ENCODE results near the gene ATXN7L1. TPM values are rescaled to one million over a fixed set of nuclear protein-coding genes. Genes with fewer than 3 reads are reported as not detected.
"Not testable (repeated sequence)": the region's sequence is repeated elsewhere in the genome, so short reads cannot be mapped to it uniquely, and the experiment has no call there.

Gene ATXN7L1
- total RNA-seq, 2 experiments from 2014 or later: 15.2 to 17.0 TPM

DNA sequence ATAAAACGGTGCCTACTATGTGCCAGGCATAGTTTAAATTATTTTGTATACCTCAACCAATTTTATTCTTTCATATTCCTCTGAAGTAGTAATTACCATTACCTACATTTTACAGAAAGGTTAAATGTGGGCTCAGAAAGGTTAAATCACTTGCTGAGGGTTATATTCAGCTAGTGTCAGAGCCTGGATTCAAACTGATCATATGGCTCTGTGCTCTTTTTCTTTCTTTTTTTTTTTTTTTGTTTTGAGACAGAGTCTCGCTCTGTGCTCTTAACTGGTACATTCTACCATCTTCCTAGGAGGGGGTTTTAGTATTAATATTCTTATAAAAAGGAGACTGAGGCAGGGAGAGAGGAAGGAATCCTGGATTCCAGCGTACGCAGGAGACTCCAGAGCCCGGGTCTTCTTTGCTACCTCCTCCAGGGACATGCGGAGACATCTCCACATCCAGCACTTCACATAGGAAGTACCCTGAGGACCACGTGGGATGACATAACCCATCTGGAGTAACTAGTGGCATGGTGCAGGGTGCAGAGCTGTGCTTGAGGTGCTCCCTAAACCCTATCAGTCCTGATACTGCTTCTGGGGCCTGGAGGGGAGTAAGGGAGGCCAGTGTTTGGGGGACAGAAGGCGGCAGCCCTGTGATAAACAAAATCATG, 29.6 kb upstream of the ATXN7L1 start:
- POLR2A ChIA-PET: no interaction called here
- H3K36me3 Mint-ChIP-seq: no peaks in the 10 kb centered on the region
- H3K9me3 Mint-ChIP-seq: peaks cover 2% of the 10 kb centered on the region
- DNase-seq: no peak
- H3K4me3 Mint-ChIP-seq: no peak overlapping the region
- H3K27me3 Mint-ChIP-seq: peaks cover 7% of the 10 kb centered on the region
- H3K4me1 Mint-ChIP-seq: peaks cover 6% of the 10 kb centered on the region
- H3K27ac Mint-ChIP-seq: no peak overlapping the region
- ATAC-seq (ENCODE audit: low read depth): no peak

DNA sequence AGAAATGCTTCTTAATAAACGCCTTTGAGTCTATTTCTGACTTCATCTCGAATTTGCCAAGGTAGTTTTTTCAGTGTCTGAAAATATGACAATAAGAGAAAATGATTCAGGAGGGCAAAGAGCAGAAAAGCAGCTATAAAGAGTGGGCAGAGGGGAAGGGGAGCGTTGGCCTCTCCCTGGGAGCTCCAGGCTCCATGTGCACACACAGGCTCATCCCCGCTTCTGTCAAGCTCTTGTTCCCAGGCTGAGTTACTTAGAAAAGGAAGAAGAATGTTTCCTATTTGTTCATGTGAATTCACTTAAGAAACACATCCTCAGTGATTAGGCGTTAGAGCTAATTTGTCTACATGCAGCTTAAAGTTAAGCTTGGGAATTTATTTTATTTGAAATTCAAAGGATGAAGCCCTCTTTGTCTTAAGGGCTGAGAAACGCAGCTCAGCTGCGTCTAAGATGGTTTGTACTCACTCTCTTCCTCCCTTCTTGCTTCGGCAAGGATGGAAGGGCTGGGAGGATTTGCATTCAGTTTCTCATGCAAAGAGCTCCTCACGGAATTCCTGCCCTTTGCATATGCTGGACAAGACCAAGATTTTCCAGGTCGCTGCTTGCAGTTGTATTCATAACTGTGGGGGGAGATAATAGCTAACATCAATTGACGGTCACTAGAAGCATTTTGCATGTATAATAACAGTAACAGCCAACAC, 29.0 kb upstream of the ATXN7L1 start:
- H3K36me3 Mint-ChIP-seq: no peaks in the 10 kb centered on the region

DNA sequence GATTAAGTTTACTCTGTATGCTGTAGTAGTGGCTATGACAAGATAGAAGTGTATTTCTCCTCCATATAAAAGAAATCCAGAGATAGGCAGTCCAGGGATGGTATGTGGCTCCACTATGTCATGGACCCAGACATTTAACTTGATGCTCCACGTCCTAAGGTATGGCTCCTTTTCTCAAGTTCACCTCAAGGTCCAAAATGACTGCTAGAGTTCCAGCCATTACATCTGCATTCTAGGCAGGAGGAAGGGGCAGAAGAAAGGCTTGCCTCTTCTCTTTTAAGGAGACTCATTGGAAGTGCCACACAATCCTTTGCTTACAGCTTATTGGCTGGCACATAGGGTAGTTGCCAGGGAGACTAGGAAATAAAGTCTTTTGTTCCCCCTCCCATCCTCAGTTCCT, 27.7 kb upstream of the ATXN7L1 start:
- Mint-ChIP-seq H3K36me3 (no peaks in the 10 kb centered on the region), H3K9me3 (no peaks in the 10 kb centered on the region), H3K4me1 (no peaks in the 10 kb centered on the region), H3K27me3 (peaks cover 7% of the 10 kb centered on the region), H3K4me3 (no peak overlapping the region), H3K27ac (no peak overlapping the region)
- ATAC-seq (ENCODE audit: low read depth): no peak
- DNase-seq: no peak
- POLR2A ChIA-PET: no interaction called here

More for the DNA sequence above, 29.0 kb upstream of the ATXN7L1 start:
- Mint-ChIP-seq H3K9me3 (no peaks in the 10 kb centered on the region), H3K4me3 (no peak overlapping the region), H3K27me3 (peaks cover 7% of the 10 kb centered on the region), H3K4me1 (peaks cover 6% of the 10 kb centered on the region), H3K27ac (no peak overlapping the region)
- POLR2A ChIA-PET: no interaction called here
- DNase-seq: no peak
- ATAC-seq (ENCODE audit: low read depth): no peak

DNA sequence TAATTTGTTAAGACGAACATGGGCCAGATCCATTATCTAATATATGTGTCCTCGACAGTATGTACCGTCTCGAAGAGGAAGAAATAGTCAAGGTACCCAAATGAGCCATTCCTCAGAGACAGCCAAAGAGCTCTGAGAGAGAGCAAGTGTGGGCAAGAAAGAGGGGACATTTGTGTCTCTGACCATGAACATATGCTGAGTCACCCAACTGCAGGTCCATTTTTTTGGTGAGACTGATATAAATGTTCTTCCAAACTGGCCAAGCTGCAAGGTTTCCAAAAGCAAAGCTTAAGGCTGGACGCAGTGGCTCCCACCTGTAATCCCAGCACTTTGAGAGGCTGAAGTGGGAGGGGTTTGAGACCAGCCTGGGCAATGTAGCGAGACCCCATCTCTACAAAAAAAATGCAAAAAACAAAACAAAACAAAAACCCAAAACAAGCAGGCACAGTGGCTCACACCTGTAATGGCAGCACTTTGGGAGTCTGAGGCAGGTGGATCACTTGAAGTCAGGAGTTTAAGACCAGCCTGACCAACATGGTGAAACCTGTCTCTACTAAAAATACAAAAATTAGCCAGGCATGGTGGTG, 26.0 kb upstream of the ATXN7L1 start:
- Mint-ChIP-seq H3K4me3 (no peak overlapping the region), H3K9me3 (no peaks in the 10 kb centered on the region), H3K27ac (no peak overlapping the region), H3K27me3 (peaks cover 7% of the 10 kb centered on the region), H3K4me1 (no peaks in the 10 kb centered on the region), H3K36me3 (no peaks in the 10 kb centered on the region)
- DNase-seq: no peak
- ATAC-seq (ENCODE audit: low read depth): no peak
- POLR2A ChIA-PET: no interaction called here

DNA sequence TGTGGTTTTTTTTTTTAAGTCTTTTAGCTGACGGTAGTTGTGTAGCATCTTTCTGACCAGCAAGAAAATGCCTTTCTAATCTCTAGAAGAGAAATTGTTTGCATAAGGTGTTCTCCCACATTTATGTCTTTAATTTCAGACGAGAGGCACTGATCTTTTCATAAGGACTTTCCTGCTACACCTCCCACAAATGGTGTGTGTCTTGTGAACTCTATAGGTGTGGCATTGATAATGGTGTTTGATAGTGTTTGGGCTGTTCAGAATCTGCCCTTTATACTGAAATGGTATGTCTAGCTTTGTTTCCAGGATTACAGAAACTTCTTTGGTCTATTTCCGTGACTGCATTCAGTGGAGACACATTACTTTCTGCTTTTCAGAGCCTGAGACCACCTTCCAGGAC, 21.6 kb upstream of the ATXN7L1 start:
- no peak overlapping the region for H3K27ac Mint-ChIP-seq
- no peaks in the 10 kb centered on the region for H3K36me3 Mint-ChIP-seq
- POLR2A ChIA-PET: no interaction called here

DNA sequence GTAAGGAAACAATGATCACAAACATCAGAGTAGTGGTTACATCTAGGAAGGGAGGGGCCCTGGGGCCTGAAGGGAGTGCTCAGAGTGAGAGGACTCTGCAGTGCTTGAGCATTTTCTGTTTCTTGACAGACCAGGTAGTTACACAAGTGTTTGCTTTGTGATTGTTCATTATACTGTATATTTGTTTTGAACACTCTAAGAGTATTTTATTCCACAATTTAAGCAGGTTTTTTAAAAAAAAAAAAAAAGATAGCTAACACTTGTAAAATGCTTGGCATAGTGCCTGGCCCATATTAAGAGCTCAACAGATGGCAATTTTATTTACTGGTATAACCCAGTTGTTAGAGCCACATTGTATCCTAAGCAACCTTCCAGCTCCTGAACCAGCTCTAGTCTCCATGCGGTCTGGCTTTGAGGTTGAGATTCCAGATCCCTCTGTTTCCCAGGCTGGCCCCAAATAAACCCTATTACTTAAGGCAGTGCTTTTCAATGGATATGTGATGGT, 20.1 kb upstream of the ATXN7L1 start:
- Mint-ChIP-seq H3K27ac (no peak overlapping the region), H3K4me1 (no peaks in the 10 kb centered on the region), H3K36me3 (no peaks in the 10 kb centered on the region), H3K4me3 (no peak overlapping the region), H3K9me3 (no peaks in the 10 kb centered on the region), H3K27me3 (peaks cover 3% of the 10 kb centered on the region)
- POLR2A ChIA-PET: no interaction called here
- no peak for ATAC-seq (ENCODE audit: low read depth)
- DNase-seq: no peak

More for the DNA sequence above, 21.6 kb upstream of the ATXN7L1 start:
- DNase-seq: no peak
- Mint-ChIP-seq H3K27me3 (peaks cover 3% of the 10 kb centered on the region), H3K9me3 (no peaks in the 10 kb centered on the region), H3K4me3 (no peak overlapping the region), H3K4me1 (no peaks in the 10 kb centered on the region)
- ATAC-seq (ENCODE audit: low read depth): no peak

DNA sequence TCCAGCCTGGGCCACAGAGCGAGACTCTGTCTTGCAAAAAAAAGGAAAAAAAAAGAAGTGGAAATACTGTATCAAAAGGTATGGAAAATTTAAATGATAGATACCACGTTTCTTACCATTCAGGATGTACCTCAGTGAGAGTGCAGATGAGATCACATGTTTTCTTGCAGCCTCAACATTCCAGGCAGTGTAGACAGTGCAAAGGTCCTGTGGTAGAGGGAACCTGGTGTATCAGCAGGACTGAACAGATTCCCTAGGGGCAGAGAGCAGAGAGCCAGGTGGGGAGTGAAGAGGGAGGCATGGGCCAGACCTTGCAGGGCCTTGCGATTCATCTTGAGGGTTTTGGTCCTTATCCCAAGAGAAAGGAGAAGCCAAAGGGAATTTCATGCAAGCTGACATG, 17.7 kb upstream of the ATXN7L1 start:
- Mint-ChIP-seq H3K4me1 (peaks cover 3% of the 10 kb centered on the region), H3K27ac (peak overlapping the region; percentile 27), H3K27me3 (peaks cover 3% of the 10 kb centered on the region), H3K36me3 (no peaks in the 10 kb centered on the region), H3K4me3 (no peak overlapping the region), H3K9me3 (no peaks in the 10 kb centered on the region)
- POLR2A ChIA-PET: no interaction called here
- DNase-seq (no peak), ATAC-seq (ENCODE audit: low read depth) (no peak)

DNA sequence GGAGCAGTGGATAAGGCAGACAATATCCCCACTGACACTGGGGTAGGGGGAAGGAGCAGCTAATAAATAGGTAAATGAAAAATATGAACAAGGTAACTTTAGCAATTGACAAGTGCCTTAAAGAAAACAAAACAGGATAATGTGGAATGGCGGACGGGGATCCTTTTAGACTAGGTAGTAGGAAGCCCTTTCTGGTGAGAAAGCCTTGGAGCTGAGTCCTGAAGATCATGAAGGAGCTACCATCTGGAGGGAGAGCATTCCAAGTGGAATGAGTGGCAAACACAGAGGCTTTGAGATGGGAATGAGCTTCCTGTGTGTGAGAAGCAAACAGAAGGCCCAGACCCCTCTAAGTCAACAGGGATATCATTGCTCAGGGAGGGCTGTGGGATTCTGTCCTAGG, 16.0 kb upstream of the ATXN7L1 start:
- peaks cover 3% of the 10 kb centered on the region for H3K4me1 Mint-ChIP-seq
- no peak for ATAC-seq (ENCODE audit: low read depth)
- no peaks in the 10 kb centered on the region for H3K36me3 Mint-ChIP-seq
- no peaks in the 10 kb centered on the region for H3K9me3 Mint-ChIP-seq
- H3K27ac Mint-ChIP-seq: no peak overlapping the region
- no peak overlapping the region for H3K4me3 Mint-ChIP-seq
- H3K27me3 Mint-ChIP-seq: peaks cover 3% of the 10 kb centered on the region
- POLR2A ChIA-PET: no interaction called here
- no peak for DNase-seq

DNA sequence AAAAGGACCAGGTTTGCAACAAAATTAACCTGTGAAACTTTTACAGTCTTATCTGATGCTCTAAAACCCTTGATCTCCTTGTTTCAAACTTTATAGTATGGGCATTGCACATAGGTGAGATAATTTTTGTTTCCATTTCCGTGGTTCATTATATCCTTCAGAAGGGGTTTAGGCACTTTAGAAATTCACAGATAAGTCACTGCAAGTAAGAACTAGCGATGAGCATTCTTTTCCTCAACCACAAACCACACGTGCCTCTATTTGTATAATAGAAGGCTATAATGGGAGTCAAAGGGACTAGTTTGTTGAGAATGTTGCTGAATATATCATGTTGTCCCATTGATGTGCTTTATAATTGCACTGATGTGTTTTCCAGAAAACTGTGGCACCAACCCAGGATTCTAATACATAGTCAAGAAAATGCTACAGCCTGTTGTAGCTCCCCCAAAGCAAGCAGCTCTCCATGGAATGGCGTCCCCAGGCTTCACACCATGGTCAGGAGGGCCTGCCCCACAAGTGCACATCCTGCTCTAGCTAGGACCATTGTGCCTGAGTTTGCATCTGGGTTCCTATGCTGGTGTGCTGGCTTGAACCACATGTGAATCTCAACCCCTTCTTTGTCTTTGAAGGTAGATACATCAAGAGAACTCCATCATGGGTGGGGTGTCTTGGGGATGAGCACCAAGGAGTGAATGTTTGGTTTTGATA, 14.0 kb upstream of the ATXN7L1 start:
- DNase-seq (no peak), ATAC-seq (ENCODE audit: low read depth) (peak; percentile 47)
- peaks cover 6% of the 10 kb centered on the region for H3K4me1 Mint-ChIP-seq
- H3K27ac Mint-ChIP-seq: no peak overlapping the region
- H3K9me3 Mint-ChIP-seq: no peaks in the 10 kb centered on the region
- no peak overlapping the region for H3K4me3 Mint-ChIP-seq
- POLR2A ChIA-PET: no interaction called here
- no peaks in the 10 kb centered on the region for H3K36me3 Mint-ChIP-seq
- peaks cover 3% of the 10 kb centered on the region for H3K27me3 Mint-ChIP-seq

DNA sequence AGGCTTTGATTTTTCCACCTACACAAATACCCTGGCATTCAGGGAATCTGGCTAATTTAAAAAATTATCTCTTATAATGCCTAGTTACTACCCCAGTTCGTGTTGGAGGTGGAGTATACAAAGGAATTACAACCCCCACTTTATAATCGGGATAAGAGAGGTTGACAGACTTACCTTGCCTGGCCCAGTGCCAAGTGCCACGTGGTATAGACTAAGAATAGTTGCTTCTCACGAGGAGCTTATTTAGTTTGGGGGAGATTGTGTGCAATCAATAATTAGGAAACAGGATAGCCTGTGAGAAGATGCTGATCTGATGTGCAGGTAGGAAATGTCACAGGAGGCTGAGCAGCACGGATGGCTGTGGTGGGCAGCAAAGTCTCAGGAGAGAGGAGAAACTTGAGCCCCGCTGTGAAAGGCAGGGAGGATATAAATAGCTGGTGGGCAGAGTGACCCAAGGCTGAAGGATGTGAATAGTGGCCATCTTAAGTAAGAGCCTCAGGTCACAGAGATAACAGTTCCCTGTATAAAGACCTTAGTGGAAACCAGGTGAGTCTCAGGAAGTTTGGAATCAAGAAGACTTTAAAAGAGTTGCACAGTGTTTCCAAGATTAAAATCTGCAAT, 11.3 kb upstream of the ATXN7L1 start:
- H3K4me1 Mint-ChIP-seq: peaks cover 10% of the 10 kb centered on the region
- ATAC-seq (ENCODE audit: low read depth) (no peak), DNase-seq (no peak)
- no peak overlapping the region for H3K27ac Mint-ChIP-seq
- no peaks in the 10 kb centered on the region for H3K27me3 Mint-ChIP-seq
- no peaks in the 10 kb centered on the region for H3K9me3 Mint-ChIP-seq
- POLR2A ChIA-PET: no interaction called here
- H3K36me3 Mint-ChIP-seq: no peaks in the 10 kb centered on the region
- H3K4me3 Mint-ChIP-seq: no peak overlapping the region

DNA sequence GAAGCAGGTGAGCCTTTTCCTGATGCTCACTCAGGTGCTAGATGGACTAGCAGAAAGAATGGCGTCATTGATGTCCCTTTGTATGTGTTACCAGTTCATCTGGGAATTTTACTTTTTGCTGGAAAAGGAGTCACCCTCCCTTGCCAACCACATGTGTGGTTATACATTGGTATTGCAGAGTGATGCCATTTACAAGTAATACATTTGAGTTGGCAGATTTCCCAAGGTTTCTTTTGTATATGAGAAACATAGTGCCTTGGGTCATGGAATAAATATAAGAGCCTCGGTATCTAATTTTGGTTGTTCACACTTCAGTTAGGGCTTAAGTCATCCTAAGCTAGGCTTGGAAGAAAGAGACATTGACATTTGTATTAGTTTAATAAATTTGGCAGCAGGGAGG, 10.4 kb upstream of the ATXN7L1 start:
- H3K36me3 Mint-ChIP-seq: no peaks in the 10 kb centered on the region
- H3K9me3 Mint-ChIP-seq: no peaks in the 10 kb centered on the region
- no peak overlapping the region for H3K4me3 Mint-ChIP-seq
- POLR2A ChIA-PET: no interaction called here
- no peak overlapping the region for H3K27ac Mint-ChIP-seq
- DNase-seq: no peak
- no peak for ATAC-seq (ENCODE audit: low read depth)
- no peaks in the 10 kb centered on the region for H3K27me3 Mint-ChIP-seq
- peaks cover 10% of the 10 kb centered on the region for H3K4me1 Mint-ChIP-seq

DNA sequence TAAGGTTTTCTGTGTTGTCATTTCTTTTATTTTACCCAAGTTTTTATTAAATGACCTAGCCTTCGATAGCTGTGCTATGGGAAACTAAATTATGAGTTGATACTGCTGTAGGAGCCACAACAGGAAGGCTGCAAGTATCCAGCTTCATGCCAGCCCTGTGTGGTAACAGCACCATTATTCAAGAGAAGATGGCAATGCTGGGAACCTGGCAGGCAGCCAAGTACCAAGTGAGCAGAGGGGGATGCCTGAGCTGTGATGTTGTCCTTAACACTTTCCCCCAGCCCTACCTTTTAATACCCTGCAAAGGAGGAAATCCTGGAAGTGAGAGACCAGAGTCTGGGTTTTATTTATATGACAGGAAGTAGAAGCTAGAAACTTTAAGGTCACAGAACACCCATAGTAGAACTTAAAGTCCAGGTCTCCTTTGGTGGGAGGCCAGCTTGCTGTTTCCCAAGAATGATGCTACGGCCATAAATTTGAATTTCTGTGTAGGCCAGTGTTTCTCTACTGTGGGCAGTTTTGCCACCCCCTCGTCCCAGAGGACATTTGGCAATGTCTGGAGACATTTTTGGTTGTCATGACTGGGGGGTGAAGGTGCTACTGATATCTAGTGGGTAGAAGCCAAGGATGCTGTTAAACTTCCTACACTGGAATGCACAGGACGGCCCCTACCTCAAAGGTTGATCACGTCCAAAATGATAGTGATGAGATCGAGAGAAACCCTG, 9.2 kb upstream of the ATXN7L1 start:
- Mint-ChIP-seq H3K4me3 (no peak overlapping the region), H3K27me3 (no peaks in the 10 kb centered on the region), H3K36me3 (no peaks in the 10 kb centered on the region), H3K9me3 (no peaks in the 10 kb centered on the region), H3K27ac (no peak overlapping the region), H3K4me1 (peaks cover 10% of the 10 kb centered on the region)
- POLR2A ChIA-PET: no interaction called here
- no peak for DNase-seq
- no peak for ATAC-seq (ENCODE audit: low read depth)

DNA sequence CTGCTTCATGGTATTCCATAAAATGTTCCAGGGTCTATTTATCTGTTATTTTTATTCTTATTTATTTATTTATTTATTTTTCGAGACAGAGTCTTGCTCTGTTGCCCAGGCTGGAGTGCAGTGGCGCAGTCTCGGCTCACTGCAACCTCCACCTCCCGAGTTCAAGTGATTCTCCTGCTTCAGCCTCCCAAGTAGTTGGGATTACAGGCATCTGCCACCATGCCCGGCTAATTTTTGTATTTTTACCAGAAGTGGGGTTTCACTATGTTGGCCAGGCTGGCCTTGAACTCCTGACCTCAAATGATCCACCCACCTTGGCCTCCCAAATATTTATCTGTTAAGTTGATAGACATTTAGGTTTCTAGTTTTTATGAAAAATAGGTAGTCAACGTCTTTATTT, 6.8 kb upstream of the ATXN7L1 start:
- H3K4me1 Mint-ChIP-seq; POLR2A ChIA-PET; H3K27ac Mint-ChIP-seq; H3K27me3 Mint-ChIP-seq; DNase-seq; H3K9me3 Mint-ChIP-seq; H3K36me3 Mint-ChIP-seq; ATAC-seq (ENCODE audit: low read depth); H3K4me3 Mint-ChIP-seq: not testable (repeated sequence)
